ENCODE results near the gene KLK6. TPM values are rescaled to one million over a fixed set of nuclear protein-coding genes. Genes with fewer than 3 reads are reported as not detected.

Gene KLK6
- total and polyA plus RNA-seq, 2 donors (not counting 3 experiments of a cell fraction or from before 2014, with no cell fraction given): 0.12 TPM; not detected in 1

DNA sequence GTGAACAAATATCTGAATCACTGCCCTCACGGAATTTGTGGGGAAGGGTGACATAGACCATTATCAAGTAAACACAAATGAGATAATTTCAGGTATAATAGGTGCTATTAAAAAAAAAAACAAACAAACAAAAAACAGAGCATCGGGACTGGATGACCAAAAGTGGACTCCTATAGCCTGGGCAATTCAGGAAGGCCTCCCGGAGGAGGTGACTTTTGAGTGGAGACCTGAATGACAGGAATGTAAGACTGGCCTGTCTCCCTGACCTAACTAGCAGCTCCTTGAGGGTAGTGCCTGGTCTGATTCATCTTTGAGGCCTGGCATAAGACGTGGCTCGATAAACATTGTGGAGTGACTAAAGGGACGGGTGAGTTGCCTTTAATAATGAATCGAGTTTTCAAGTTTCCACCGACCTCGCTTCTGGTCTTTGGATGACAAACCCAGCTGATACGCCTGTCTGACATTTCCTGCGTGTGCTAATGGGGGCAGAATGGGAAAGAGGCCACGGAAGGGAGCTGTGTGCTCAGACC, 43.3 kb upstream of the KLK6 start:
- intact Hi-C loops (cut with micrococcal nuclease): no loop called here
- Histone ChIP-seq H2AFZ (ENCODE audit: low read depth, low read length) (no peak overlapping the region), H3K4me2 (ENCODE audit: insufficient read depth, low read length) (no peak overlapping the region), H3K9ac (replicated peaks; ENCODE audit: extremely low read depth, insufficient read depth, low read length) (no peak overlapping the region), H3K79me2 (ENCODE audit: control insufficient read depth, insufficient read depth, low read length) (no peaks in the 10 kb centered on the region), H3K9me1 (replicated peaks; ENCODE audit: control insufficient read depth, extremely low read depth, insufficient read depth, low read length) (no peaks in the 10 kb centered on the region), H3K9me3 (replicated peaks; ENCODE audit: control insufficient read depth, insufficient read depth, low read length) (no peaks in the 10 kb centered on the region), H3K4me1 (ENCODE audit: control insufficient read depth, extremely low read depth, insufficient read depth, low read length) (no peaks in the 10 kb centered on the region), H4K20me1 (replicated peaks; ENCODE audit: control insufficient read depth, extremely low read depth, insufficient read depth, low read length) (no peaks in the 10 kb centered on the region), H3K27me3 (ENCODE audit: control insufficient read depth in 2 of 2, insufficient read depth in 2 of 2, low read length in 2 of 2) (peaks cover 6 to 9% of the 10 kb centered on the region in 2 experiments), H3K27ac (ENCODE audit: insufficient read depth, low read depth, low read length) (no peak overlapping the region), H3K36me3 (ENCODE audit: control insufficient read depth in 2 of 2, extremely low read depth in 1 of 2, insufficient read depth in 2 of 2, low read length in 2 of 2) (no peaks in the 10 kb centered on the region), H3K4me3 (replicated peaks in 1 of 3; ENCODE audit: insufficient read depth in 1 of 3, low read depth in 1 of 3, low read length in 3 of 3) (no peak overlapping the region)
- no TSS peak for BruUV-seq (replicated peaks)
- no peak for DNase-seq (ENCODE audit: low read depth, low spot score)
- TF ChIP-seq JUN (IDR thresholded peaks at IDR 0.05; ENCODE audit: borderline replicate concordance, insufficient read depth, insufficient read length, low read depth) (no peak), POLR2A (IDR thresholded peaks at IDR 0.05; ENCODE audit: low read depth, low read length) (no peak), POLR2AphosphoS5 (IDR thresholded peaks at IDR 0.05; ENCODE audit: insufficient read depth, low read depth, low read length) (no peak), EZH2 (IDR thresholded peaks at IDR 0.05; ENCODE audit: borderline replicate concordance, low read depth, low read length, severe bottlenecking) (no peak), GATA2 (IDR thresholded peaks at IDR 0.05; ENCODE audit: insufficient read depth, insufficient read length, low read depth, low read length) (no peak)
- TF ChIP-seq, protein P1, sequence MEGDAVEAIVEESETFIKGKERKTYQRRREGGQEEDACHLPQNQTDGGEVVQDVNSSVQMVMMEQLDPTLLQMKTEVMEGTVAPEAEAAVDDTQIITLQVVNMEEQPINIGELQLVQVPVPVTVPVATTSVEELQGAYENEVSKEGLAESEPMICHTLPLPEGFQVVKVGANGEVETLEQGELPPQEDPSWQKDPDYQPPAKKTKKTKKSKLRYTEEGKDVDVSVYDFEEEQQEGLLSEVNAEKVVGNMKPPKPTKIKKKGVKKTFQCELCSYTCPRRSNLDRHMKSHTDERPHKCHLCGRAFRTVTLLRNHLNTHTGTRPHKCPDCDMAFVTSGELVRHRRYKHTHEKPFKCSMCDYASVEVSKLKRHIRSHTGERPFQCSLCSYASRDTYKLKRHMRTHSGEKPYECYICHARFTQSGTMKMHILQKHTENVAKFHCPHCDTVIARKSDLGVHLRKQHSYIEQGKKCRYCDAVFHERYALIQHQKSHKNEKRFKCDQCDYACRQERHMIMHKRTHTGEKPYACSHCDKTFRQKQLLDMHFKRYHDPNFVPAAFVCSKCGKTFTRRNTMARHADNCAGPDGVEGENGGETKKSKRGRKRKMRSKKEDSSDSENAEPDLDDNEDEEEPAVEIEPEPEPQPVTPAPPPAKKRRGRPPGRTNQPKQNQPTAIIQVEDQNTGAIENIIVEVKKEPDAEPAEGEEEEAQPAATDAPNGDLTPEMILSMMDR (IDR thresholded peaks at IDR 0.05; ENCODE audit: extremely low read depth in 1 of 2, insufficient read depth in 1 of 2, low read depth in 1 of 2, low read length in 2 of 2): no peak
- CTCF ChIA-PET: interaction anchor here (0.7 to 1.0 kb wide), 2 partner anchors 8 to 163 kb away, joined by 3 to 5 read pairs; no protein-coding TSS in a partner anchor
- dilution Hi-C loops (cut with MboI; ENCODE audit: extremely low pct_ligation_motif_present, low sequenced_read_pairs): no loop called here
- no peak for FAIRE-seq
- POLR2A ChIA-PET: no interaction called here

Measured in endothelial cell of umbilical vein (primary cell).